IMR-90 (cell line): ENCODE measurements around the gene GALM.

Experiments
- BHLHE40 ChIP-seq: fragments of 150-350 bp; IDR thresholded peaks from 2 replicates; pipeline ENCODE4 v1.6.1; 2016; ENCODE audit warnings: mild to moderate bottlenecking, low read depth, low read length
- CEBPB ChIP-seq: IDR thresholded peaks from 2 replicates; pipeline ENCODE4 v1.6.1; 2012; ENCODE audit warnings: low read depth, low read length, improper control_type of control experiment
- CHD1 ChIP-seq: IDR thresholded peaks from 2 replicates; pipeline ENCODE4 v1.6.1; 2012; ENCODE audit warnings: low read depth, low read length, improper control_type of control experiment
- MAFK ChIP-seq: IDR thresholded peaks from 2 replicates; pipeline ENCODE4 v1.6.1; 2012; ENCODE audit warnings: low read depth, low read length, improper control_type of control experiment
- NFE2L2 ChIP-seq: fragments of 150-350 bp; IDR thresholded peaks from 2 replicates; pipeline ENCODE4 v1.6.1; 2016; ENCODE audit warnings: low read depth, mild to moderate bottlenecking, low read length
- POLR2A ChIP-seq: IDR thresholded peaks from 2 replicates; pipeline ENCODE4 v1.6.1; 2012; ENCODE audit warnings: mild to moderate bottlenecking, low read depth, low read length
- RCOR1 ChIP-seq: IDR thresholded peaks from 2 replicates; pipeline ENCODE4 v1.6.1; 2012; ENCODE audit warnings: mild to moderate bottlenecking, low read length, improper control_type of control experiment; ENCODE audit not compliant: insufficient replicate concordance
- TF ChIP-seq, protein P1 (sequence below): conservative IDR thresholded peaks from 2 replicates; pipeline ENCODE4 v1.5.1; 2012; ENCODE audit warnings: mild to moderate bottlenecking, low read depth, low read length, improper control_type of control experiment
- TF ChIP-seq, protein P2 (sequence below): fragments of 150-350 bp; IDR thresholded peaks from 2 replicates; pipeline ENCODE4 v1.6.1; 2017; ENCODE audit warnings: mild to moderate bottlenecking, antibody characterized with exemption, low read length, low read depth

DNA sequence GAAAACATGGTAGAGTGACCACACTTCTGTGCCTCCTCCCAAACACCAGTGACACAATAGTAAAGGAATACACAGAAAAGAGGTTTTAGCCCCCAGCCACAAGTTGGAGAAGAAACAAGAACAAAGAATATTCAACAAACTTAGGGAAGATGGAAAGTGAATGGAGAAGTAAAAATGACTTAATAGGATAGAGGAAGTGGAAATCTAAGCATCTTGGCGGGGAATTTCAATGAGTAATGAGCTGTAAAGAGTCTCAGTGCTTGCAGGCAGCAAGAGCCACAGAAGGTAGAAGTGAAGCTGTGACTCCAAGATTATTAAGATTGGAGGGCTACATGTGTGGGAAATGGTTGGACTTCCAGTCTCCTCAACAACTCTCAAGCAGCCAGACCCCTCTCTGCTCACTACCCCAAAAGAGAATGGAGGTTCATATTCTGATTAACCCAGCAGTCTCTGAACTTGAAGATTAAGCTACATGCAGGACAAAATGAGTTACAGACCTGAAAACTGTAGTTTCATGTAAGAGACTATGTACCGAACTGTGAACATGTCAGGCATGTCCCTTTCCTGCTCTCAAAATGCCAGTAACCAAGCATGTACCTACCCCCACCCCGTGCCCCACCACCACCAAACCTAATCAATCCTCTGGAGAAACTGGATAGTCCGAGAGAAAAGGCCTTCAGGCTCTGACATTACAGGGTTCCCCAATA lies 46.3 kb upstream of the GALM start:
- TF ChIP-seq POLR2A (no peak), CEBPB (no peak), RCOR1 (no peak), NFE2L2 (no peak), BHLHE40 (no peak), MAFK (no peak), CHD1 (no peak)
- TF ChIP-seq, protein P1, sequence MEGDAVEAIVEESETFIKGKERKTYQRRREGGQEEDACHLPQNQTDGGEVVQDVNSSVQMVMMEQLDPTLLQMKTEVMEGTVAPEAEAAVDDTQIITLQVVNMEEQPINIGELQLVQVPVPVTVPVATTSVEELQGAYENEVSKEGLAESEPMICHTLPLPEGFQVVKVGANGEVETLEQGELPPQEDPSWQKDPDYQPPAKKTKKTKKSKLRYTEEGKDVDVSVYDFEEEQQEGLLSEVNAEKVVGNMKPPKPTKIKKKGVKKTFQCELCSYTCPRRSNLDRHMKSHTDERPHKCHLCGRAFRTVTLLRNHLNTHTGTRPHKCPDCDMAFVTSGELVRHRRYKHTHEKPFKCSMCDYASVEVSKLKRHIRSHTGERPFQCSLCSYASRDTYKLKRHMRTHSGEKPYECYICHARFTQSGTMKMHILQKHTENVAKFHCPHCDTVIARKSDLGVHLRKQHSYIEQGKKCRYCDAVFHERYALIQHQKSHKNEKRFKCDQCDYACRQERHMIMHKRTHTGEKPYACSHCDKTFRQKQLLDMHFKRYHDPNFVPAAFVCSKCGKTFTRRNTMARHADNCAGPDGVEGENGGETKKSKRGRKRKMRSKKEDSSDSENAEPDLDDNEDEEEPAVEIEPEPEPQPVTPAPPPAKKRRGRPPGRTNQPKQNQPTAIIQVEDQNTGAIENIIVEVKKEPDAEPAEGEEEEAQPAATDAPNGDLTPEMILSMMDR: no peak
- TF ChIP-seq, protein P2, sequence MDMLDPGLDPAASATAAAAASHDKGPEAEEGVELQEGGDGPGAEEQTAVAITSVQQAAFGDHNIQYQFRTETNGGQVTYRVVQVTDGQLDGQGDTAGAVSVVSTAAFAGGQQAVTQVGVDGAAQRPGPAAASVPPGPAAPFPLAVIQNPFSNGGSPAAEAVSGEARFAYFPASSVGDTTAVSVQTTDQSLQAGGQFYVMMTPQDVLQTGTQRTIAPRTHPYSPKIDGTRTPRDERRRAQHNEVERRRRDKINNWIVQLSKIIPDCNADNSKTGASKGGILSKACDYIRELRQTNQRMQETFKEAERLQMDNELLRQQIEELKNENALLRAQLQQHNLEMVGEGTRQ: no peak
